ENCODE measurements around the gene ERAS.

The ERAS gene

GRCh38 chrX:48826135-48826875 lies at the start of gene ERAS:
Gene ERAS (plus strand): TSS chrX:48826513. CDS start chrX:48829124, 2,611 bp downstream.
- DNase-seq (ENCODE audit: low spot score), result no peak

- no peak for DNase-seq (ENCODE audit: low spot score)
Measured at GRCh38 chrX:48776818-48777439, 49.4 kb upstream of the ERAS start.

GRCh38 chrX:48779399-48779798 lies 46.9 kb upstream of the ERAS start:
- DNase-seq (ENCODE audit: low spot score), result no peak

GRCh38 chrX:48781705-48782104 lies 44.6 kb upstream of the ERAS start:
- DNase-seq (ENCODE audit: low spot score), result no peak

- no peak for DNase-seq (ENCODE audit: low spot score)
Measured at GRCh38 chrX:48782216-48782615, 44.1 kb upstream of the ERAS start.

- DNase-seq (ENCODE audit: low spot score), result no peak
Measured at GRCh38 chrX:48782795-48783194, 43.5 kb upstream of the ERAS start.

GRCh38 chrX:48784726-48785125 lies 41.6 kb upstream of the ERAS start:
- no peak for DNase-seq (ENCODE audit: low spot score)

GRCh38 chrX:48785186-48785539 lies 41.1 kb upstream of the ERAS start:
- no peak for DNase-seq (ENCODE audit: low spot score)

- no peak for DNase-seq (ENCODE audit: low spot score)
Measured at GRCh38 chrX:48785540-48786214, 40.6 kb upstream of the ERAS start.

GRCh38 chrX:48786341-48786800 lies 39.9 kb upstream of the ERAS start, which contains the start of gene GATA1:
Gene GATA1 (plus strand): TSS chrX:48786590. CDS start chrX:48791110, 4,520 bp downstream.
- no peak for DNase-seq (ENCODE audit: low spot score)

GRCh38 chrX:48786825-48787504 lies 39.3 kb upstream of the ERAS start:
- DNase-seq (ENCODE audit: low spot score), result no peak

GRCh38 chrX:48787505-48788443 lies 38.5 kb upstream of the ERAS start:
- no peak for DNase-seq (ENCODE audit: low spot score)

GRCh38 chrX:48789366-48790220 lies 36.7 kb upstream of the ERAS start:
- DNase-seq (ENCODE audit: low spot score), result no peak

GRCh38 chrX:48790477-48790876 lies 35.8 kb upstream of the ERAS start:
- DNase-seq (ENCODE audit: low spot score), result no peak

GRCh38 chrX:48791063-48791820 lies 35.1 kb upstream of the ERAS start:
- DNase-seq (ENCODE audit: low spot score), result no peak

GRCh38 chrX:48792219-48792618 lies 34.1 kb upstream of the ERAS start:
- no peak for DNase-seq (ENCODE audit: low spot score)

GRCh38 chrX:48793935-48794334 lies 32.4 kb upstream of the ERAS start:
- no peak for DNase-seq (ENCODE audit: low spot score)

- DNase-seq (ENCODE audit: low spot score), result no peak
Measured at GRCh38 chrX:48794340-48794910, 31.9 kb upstream of the ERAS start.

GRCh38 chrX:48794911-48795515 lies 31.3 kb upstream of the ERAS start:
- no peak for DNase-seq (ENCODE audit: low spot score)
